ENCODE measurements around the gene PRKAG2.

GRCh38 chr7:151779678-151780077 lies 97.2 kb downstream of the PRKAG2 start:
- TF ChIP-seq, protein P1, sequence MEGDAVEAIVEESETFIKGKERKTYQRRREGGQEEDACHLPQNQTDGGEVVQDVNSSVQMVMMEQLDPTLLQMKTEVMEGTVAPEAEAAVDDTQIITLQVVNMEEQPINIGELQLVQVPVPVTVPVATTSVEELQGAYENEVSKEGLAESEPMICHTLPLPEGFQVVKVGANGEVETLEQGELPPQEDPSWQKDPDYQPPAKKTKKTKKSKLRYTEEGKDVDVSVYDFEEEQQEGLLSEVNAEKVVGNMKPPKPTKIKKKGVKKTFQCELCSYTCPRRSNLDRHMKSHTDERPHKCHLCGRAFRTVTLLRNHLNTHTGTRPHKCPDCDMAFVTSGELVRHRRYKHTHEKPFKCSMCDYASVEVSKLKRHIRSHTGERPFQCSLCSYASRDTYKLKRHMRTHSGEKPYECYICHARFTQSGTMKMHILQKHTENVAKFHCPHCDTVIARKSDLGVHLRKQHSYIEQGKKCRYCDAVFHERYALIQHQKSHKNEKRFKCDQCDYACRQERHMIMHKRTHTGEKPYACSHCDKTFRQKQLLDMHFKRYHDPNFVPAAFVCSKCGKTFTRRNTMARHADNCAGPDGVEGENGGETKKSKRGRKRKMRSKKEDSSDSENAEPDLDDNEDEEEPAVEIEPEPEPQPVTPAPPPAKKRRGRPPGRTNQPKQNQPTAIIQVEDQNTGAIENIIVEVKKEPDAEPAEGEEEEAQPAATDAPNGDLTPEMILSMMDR (conservative IDR thresholded peaks at IDR 0.05 in 1 of 2, IDR thresholded peaks at IDR 0.05 in 1 of 2; ENCODE audit: extremely low read depth in 1 of 2, insufficient read depth in 1 of 2, low read depth in 1 of 2, low read length in 2 of 2): no peak
- no peak for TF ChIP-seq EZH2 (IDR thresholded peaks at IDR 0.05; ENCODE audit: borderline replicate concordance, low read length)

All from mammary epithelial cell (primary cell).